GM12874 (cell line): ENCODE results near the gene NCEH1.

Experiments
- TF ChIP-seq, protein P1 (sequence below): IDR thresholded peaks from 2 replicates; pipeline ENCODE4 v1.5.1; 2011; ENCODE audit warnings: low read depth, mild to moderate bottlenecking, control low read depth, low read length, moderate library complexity; ENCODE audit not compliant: insufficient read depth

The NCEH1 gene

DNA sequence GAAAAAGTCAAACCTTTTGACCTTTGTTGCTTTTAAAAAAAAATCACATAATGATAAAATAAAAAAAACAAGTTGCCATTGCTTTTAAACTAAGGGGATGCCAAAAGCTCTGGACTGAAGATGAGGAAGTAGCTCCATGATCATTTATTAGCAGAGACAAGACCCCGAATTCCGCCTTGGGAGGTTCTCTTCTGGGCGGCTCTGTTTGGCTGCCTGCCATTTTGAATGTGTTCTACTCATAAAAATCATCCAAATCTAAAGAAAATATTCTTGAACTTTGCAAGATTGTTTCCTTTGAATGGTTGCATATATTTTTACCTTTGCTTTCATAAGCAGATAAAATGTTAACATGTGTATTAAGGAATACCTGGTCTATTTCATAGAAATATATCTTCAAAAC, 63.8 kb downstream of the NCEH1 start:
- TF ChIP-seq, protein P1, sequence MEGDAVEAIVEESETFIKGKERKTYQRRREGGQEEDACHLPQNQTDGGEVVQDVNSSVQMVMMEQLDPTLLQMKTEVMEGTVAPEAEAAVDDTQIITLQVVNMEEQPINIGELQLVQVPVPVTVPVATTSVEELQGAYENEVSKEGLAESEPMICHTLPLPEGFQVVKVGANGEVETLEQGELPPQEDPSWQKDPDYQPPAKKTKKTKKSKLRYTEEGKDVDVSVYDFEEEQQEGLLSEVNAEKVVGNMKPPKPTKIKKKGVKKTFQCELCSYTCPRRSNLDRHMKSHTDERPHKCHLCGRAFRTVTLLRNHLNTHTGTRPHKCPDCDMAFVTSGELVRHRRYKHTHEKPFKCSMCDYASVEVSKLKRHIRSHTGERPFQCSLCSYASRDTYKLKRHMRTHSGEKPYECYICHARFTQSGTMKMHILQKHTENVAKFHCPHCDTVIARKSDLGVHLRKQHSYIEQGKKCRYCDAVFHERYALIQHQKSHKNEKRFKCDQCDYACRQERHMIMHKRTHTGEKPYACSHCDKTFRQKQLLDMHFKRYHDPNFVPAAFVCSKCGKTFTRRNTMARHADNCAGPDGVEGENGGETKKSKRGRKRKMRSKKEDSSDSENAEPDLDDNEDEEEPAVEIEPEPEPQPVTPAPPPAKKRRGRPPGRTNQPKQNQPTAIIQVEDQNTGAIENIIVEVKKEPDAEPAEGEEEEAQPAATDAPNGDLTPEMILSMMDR, result no peak

DNA sequence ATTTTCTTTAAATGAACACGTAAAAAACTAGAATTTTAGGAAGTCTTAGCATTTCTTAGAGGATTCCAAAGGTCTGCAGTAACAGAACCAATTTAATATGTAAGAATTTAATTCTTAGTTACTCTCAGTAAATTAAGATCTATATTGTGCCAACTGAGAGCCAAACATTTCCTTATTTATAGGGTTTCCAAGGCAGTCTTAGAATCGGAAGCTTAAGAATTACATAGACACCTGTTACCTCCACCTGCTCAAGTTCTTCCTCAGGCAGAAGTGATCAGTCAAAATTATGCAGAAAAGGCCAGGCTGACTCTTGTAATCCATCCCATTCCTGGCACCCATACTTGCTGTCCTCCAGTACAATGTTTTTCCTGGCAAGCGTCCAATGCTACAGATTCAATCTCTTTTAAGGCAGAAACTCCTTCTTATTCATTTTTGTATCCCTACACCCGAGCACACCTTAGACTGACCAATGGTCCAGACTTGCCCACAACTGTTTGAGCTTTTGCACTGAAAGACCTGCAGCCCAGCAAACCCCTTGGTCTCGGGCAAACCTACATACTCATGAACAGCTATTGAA, 64.3 kb downstream of the NCEH1 start:
- TF ChIP-seq, protein P1, result no peak

DNA sequence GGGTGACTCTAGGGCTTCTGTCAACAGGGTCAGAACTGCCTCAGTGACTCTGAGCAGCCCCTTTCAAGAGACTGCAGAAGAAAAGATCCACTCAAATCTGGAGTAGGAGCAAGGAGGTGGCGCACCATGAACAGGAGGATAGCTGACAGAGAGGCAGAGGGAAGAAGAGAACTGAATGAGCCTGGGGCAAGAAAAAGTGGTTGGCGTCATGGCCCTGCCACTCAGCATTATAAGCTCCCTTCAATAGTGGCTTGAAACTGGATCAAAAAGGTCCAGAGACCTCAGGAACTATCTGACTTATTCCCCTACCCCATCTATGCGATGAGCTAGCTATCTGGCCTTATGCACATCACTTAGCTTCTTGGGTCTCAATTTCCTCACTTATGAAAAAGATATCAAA, 66.6 kb downstream of the NCEH1 start:
- TF ChIP-seq, protein P1, result no peak

DNA sequence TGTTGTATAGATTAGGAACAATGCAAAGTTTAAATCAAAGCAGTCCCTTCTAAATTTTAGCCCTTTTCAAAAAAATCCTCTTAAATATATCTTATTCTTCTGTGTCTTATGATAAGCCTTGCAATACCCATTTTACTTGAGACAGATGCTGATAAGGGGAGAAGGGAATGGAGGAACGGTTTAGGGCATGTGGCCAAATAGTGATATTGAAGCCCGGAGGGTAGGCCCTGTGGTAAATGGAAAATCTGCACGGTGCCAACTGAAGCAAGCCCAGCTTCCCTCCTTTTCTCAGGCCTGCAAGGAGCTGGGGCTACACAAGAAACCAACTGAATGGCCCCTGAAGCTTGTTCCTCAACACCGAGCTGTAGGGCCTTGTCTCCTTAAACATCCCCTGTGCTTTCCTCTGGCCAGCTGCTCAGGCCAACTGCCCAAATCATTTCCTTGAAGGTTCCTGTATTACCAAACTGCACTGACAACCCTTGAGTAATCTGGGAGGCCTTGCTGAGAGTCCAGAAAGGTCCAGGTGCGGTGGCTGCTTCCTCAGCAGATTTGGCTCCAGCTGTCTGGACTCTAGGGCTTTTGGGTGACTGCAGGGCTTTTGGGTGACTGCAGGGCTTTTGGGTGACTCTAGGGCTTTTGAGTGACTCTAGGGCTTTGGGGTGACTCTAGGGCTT, 67.2 kb downstream of the NCEH1 start:
- TF ChIP-seq, protein P1, result no peak

DNA sequence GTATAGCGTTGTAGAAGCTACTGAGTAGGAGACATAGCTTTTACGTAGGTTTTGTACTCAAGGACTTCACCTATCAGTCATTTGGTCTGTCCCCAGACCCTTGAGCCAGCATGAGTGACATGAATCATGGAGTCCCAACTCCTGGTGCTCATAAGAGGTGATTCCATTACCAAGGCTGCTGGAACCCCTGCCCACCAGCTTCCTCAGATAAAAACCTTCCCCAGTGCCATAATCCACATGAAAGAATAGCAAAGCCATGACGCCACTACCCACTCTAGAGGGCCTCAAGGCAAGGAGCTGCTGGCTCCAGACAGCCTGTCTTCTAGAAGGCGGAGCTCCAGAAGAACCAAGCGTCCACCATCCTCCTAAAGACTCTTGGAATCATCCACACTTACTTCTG, 69.6 kb downstream of the NCEH1 start:
- TF ChIP-seq, protein P1, result no peak

DNA sequence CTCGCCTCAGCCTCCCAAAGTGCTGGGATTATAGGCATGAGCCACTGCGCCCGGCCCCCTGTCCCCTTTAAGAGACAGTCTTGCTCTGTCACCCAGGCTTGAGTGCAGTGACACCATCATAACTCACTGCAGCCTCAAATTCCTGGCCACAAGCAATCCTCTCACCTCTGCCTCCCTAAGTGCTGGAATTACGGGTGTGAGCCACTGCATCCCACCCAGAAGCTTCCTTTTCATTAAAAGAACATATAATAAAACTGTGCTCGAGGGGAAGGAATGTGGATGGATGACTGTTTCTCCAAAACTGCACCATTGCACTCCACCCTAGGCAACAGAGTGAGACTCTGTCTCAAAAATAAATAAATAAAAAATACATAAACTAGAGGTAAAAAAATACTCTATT, 70.1 kb downstream of the NCEH1 start:
- TF ChIP-seq, protein P1, result no peak

DNA sequence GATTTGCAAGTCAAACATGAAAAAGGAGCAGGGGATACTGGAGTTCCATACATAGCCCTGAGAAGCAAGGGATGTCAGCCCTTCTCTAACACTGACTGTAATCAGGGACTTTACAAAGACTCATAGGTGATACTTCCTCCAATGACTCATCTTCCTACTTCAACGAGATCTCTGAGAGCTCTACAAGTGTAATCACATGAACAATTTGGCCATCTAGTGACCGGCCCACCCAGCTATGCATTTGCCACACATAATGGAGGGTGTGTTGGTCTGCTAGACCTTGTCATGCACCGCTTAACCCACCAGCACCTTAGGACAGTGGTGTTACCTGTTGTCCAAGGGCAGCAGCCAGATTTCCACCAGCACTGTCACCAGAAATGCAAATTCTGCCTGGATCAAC, 75.3 kb downstream of the NCEH1 start:
- TF ChIP-seq, protein P1, result no peak

DNA sequence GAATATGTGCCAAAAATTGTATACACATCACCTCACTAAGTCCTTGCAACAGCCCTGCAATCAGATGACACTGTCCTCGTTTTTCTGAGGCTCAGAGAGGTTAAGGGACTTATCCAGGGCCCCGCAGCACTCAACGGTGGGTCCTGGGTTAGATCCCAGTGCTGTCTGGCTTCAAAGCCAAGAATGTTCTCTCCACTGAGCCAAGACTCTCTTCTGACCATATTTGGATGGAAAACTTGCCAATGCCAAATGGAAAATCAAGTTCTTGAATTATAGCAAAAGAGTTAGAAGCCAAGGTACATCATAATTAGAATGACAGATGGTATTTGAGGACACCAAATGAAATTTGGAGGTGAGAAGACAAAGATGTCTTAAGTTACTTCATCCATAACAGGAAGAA, 75.9 kb downstream of the NCEH1 start:
- TF ChIP-seq, protein P1, result no peak
